ENCODE data around the gene THRSP.

DNA sequence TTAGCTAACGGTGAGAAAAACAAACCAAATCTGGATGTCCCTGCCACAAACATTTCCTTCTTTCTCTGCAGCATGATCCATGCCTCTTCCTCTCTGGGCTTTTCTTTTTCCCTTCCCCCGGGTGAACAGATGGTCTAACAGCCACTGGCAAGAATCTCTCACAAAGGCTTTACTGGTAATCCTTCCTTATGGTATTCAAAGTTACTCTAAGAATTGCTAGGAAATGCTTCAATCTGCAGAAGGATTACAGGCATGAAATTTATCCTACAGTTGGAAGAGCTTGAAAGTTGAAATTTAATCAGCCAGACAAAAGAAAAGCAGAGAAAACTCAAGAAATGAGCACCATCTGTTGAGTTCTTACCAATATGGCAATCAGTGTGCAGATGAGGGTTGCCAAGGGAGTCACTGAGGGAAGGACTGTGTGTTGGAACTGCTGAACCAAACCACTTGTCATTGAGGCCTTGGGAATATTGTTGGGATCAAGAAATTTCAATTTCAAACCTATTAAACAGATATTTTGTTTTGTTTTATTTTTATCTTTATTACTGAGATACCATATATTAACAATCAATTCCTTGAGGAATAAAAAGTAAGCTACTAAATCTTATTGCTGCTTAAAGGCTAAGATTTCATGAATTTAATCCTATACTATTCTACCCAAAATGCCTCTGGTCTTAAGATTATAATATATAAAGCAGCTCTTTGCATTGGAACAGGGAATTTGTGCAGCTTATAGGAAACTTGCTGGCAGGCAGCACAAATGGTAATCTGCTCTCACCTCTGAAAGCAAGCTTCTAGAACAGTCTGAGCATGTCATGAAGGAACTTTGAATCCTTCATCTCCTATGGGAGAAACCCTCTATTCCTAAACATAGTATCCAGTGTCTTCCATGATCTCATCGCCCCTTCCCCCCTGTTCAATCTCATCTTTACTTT lies 45.7 kb downstream of the THRSP start:
- TF ChIP-seq TCF7L2 (IDR thresholded peaks at IDR 0.05; ENCODE audit: borderline replicate concordance, extremely low read depth, insufficient read depth, insufficient read length): no peak
- TF ChIP-seq, protein P1, sequence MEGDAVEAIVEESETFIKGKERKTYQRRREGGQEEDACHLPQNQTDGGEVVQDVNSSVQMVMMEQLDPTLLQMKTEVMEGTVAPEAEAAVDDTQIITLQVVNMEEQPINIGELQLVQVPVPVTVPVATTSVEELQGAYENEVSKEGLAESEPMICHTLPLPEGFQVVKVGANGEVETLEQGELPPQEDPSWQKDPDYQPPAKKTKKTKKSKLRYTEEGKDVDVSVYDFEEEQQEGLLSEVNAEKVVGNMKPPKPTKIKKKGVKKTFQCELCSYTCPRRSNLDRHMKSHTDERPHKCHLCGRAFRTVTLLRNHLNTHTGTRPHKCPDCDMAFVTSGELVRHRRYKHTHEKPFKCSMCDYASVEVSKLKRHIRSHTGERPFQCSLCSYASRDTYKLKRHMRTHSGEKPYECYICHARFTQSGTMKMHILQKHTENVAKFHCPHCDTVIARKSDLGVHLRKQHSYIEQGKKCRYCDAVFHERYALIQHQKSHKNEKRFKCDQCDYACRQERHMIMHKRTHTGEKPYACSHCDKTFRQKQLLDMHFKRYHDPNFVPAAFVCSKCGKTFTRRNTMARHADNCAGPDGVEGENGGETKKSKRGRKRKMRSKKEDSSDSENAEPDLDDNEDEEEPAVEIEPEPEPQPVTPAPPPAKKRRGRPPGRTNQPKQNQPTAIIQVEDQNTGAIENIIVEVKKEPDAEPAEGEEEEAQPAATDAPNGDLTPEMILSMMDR (IDR thresholded peaks at IDR 0.05 in 2 of 3, conservative IDR thresholded peaks at IDR 0.05 in 1 of 3; ENCODE audit: borderline replicate concordance in 1 of 3, insufficient read depth in 1 of 3, low read depth in 2 of 3, low read length in 2 of 3): no peak
- no peak for TF ChIP-seq EZH2 (IDR thresholded peaks at IDR 0.05)
- no peak for TF ChIP-seq POLR2A (IDR thresholded peaks at IDR 0.05; ENCODE audit: borderline replicate concordance, extremely low read depth, insufficient read depth, insufficient read length)
- no peak for TF ChIP-seq RAD21 (IDR thresholded peaks at IDR 0.05; ENCODE audit: low read depth)
- TF ChIP-seq POLR2AphosphoS5 (IDR thresholded peaks at IDR 0.05; ENCODE audit: low read depth, low read length): no peak
